ENCODE results near the gene OR2A2. TPM values are rescaled to one million over a fixed set of nuclear protein-coding genes. Genes with fewer than 3 reads are reported as not detected.

OR2A2 gene
- total RNA-seq, 1 experiment from 2014 or later: not detected

DNA sequence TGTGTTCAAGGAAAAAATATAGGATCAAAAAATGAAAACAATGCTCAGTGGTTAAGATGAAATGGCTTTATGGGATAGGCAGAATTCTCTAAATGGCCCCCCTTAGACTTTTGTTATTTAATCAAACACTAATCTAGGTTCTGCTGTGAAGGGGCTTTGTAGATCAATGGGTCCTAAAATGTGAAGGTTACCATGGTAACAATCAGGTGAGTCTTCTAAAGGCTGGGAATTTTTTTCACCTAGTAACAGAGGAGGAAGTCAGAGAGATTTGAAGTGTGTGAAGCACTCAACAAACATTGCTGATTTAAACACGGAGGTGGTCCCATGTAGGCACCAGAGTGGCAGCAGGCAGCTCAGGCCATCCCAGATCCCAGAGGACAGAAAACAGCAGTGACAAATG is 24.7 kb downstream of the OR2A2 start:
- intact Hi-C loops (cut with micrococcal nuclease; ENCODE audit: unreplicated experiment): no loop called here

GRCh38 chr7:144137501-144137900 is 28.1 kb downstream of the OR2A2 start:
- intact Hi-C loops (cut with micrococcal nuclease; ENCODE audit: unreplicated experiment): no loop called here
- H3K4me3 ChIP-seq (ENCODE audit: low read depth, low read length, poor library complexity, severe bottlenecking): no peak overlapping the region
- no peaks in the 10 kb centered on the region for H3K36me3 ChIP-seq (ENCODE audit: insufficient read depth, low read length, poor library complexity, severe bottlenecking)
- POLR2A ChIA-PET (ENCODE audit: low non-redundant PET): no interaction called here
- DNase-seq (ENCODE audit: low spot score): no peak
- no peaks in the 10 kb centered on the region for H3K9me3 ChIP-seq (ENCODE audit: low read depth, low read length, poor library complexity, severe bottlenecking)
- no TSS peak for BruUV-seq (replicated peaks)
- CTCF ChIA-PET: no interaction called here
- no peak overlapping the region for H3K27ac ChIP-seq (ENCODE audit: low read depth, low read length, poor library complexity, severe bottlenecking)
- H3K27me3 ChIP-seq (replicated peaks; ENCODE audit: insufficient read depth, low read depth, low read length, poor library complexity): no peaks in the 10 kb centered on the region
- TF ChIP-seq EZH2 (IDR thresholded peaks at IDR 0.05; ENCODE audit: borderline replicate concordance, low read depth, low read length, poor library complexity, severe bottlenecking): no peak
- TF ChIP-seq CTCF (conservative IDR thresholded peaks at IDR 0.05; ENCODE audit: low read depth, low read length): no peak
- H3K4me1 ChIP-seq (ENCODE audit: insufficient read depth, low read length, poor library complexity, severe bottlenecking): no peaks in the 10 kb centered on the region

More for the DNA sequence above, 24.7 kb downstream of the OR2A2 start:
- Histone ChIP-seq H3K4me1 (ENCODE audit: insufficient read depth, low read length, poor library complexity, severe bottlenecking) (no peaks in the 10 kb centered on the region), H3K9me3 (ENCODE audit: low read depth, low read length, poor library complexity, severe bottlenecking) (no peaks in the 10 kb centered on the region), H3K27ac (ENCODE audit: low read depth, low read length, poor library complexity, severe bottlenecking) (no peak overlapping the region), H3K27me3 (replicated peaks; ENCODE audit: insufficient read depth, low read depth, low read length, poor library complexity) (no peaks in the 10 kb centered on the region), H3K4me3 (ENCODE audit: low read depth, low read length, poor library complexity, severe bottlenecking) (no peak overlapping the region), H3K36me3 (ENCODE audit: insufficient read depth, low read length, poor library complexity, severe bottlenecking) (no peaks in the 10 kb centered on the region)
- CTCF ChIA-PET: no interaction called here
- no peak for DNase-seq (ENCODE audit: low spot score)
- no peak for TF ChIP-seq CTCF (conservative IDR thresholded peaks at IDR 0.05; ENCODE audit: low read depth, low read length)
- no peak for TF ChIP-seq EZH2 (IDR thresholded peaks at IDR 0.05; ENCODE audit: borderline replicate concordance, low read depth, low read length, poor library complexity, severe bottlenecking)
- BruUV-seq (replicated peaks): no TSS peak
- POLR2A ChIA-PET (ENCODE audit: low non-redundant PET): no interaction called here

- Histone ChIP-seq H3K9me3 (ENCODE audit: low read depth, low read length, poor library complexity, severe bottlenecking) (no peaks in the 10 kb centered on the region), H3K27ac (ENCODE audit: low read depth, low read length, poor library complexity, severe bottlenecking) (no peak overlapping the region), H3K4me1 (ENCODE audit: insufficient read depth, low read length, poor library complexity, severe bottlenecking) (no peaks in the 10 kb centered on the region), H3K27me3 (replicated peaks; ENCODE audit: insufficient read depth, low read depth, low read length, poor library complexity) (no peaks in the 10 kb centered on the region), H3K36me3 (ENCODE audit: insufficient read depth, low read length, poor library complexity, severe bottlenecking) (no peaks in the 10 kb centered on the region), H3K4me3 (ENCODE audit: low read depth, low read length, poor library complexity, severe bottlenecking) (no peak overlapping the region)
- CTCF ChIA-PET: no interaction called here
- DNase-seq (ENCODE audit: low spot score): no peak
- POLR2A ChIA-PET (ENCODE audit: low non-redundant PET): no interaction called here
- TF ChIP-seq CTCF (conservative IDR thresholded peaks at IDR 0.05; ENCODE audit: low read depth, low read length) (no peak), EZH2 (IDR thresholded peaks at IDR 0.05; ENCODE audit: borderline replicate concordance, low read depth, low read length, poor library complexity, severe bottlenecking) (no peak)
- no TSS peak for BruUV-seq (replicated peaks)
- intact Hi-C loops (cut with micrococcal nuclease; ENCODE audit: unreplicated experiment): no loop called here
Observed at GRCh38 chr7:144142187-144142586, 32.8 kb downstream of the OR2A2 start.
